Hepatocyte (in vitro differentiated cells): ENCODE results near the gene PI4KA. TPM values are rescaled to one million over a fixed set of nuclear protein-coding genes. Genes with fewer than 3 reads are reported as not detected.
A peak's percentile ranks its signal among the peaks of the same experiment; 100 is the strongest.

Experiments
- DNase-seq: peaks from one replicate; pipeline ENCODE4 v3.0.0-alpha.2; 2016; ENCODE audit warnings: low spot score
- H2AFZ ChIP-seq: fragments of 200-600 bp; sonication (generic); 2 replicates; pipeline ENCODE4 v1.6.0; 2016; ENCODE audit warnings: antibody characterized with exemption, mild to moderate bottlenecking
- H3K27ac ChIP-seq: fragments of 200-600 bp; sonication (generic); 2 replicates; pipeline ENCODE4 v1.5.1; 2016; ENCODE audit warnings: mild to moderate bottlenecking
- H3K27me3 ChIP-seq: fragments of 200-600 bp; sonication (generic); 2 replicates; pipeline ENCODE4 v1.6.1; 2016
- H3K36me3 ChIP-seq: fragments of 200-600 bp; sonication (generic); replicated peaks from 2 replicates; pipeline ENCODE4 v1.5.1; 2016; ENCODE audit warnings: low read depth; ENCODE audit not compliant: insufficient read depth
- H3K4me1 ChIP-seq: fragments of 200-600 bp; sonication (generic); 2 replicates; pipeline ENCODE4 v1.5.1; 2016; ENCODE audit warnings: mild to moderate bottlenecking, moderate library complexity; ENCODE audit not compliant: insufficient read depth
- H3K4me2 ChIP-seq: fragments of 200-600 bp; sonication (generic); 2 replicates; pipeline ENCODE4 v1.6.0; 2016
- H3K4me3 ChIP-seq: fragments of 200-600 bp; sonication (generic); 2 replicates; pipeline ENCODE4 v1.5.1; 2016; ENCODE audit warnings: mild to moderate bottlenecking
- H3K79me2 ChIP-seq: fragments of 200-600 bp; sonication (generic); 2 replicates; pipeline ENCODE4 v1.6.0; 2017; ENCODE audit warnings: mild to moderate bottlenecking
- H3K9me2 ChIP-seq: fragments of 200-600 bp; sonication (generic); replicated peaks from 2 replicates; pipeline ENCODE4 v1.6.0; 2017; ENCODE audit warnings: mild to moderate bottlenecking; ENCODE audit not compliant: insufficient read depth
- H3K9me3 ChIP-seq: fragments of 200-600 bp; sonication (generic); 2 replicates; pipeline ENCODE4 v1.5.1; 2016; ENCODE audit warnings: low read depth, mild to moderate bottlenecking
- H4K20me1 ChIP-seq: fragments of 200-600 bp; sonication (generic); 2 replicates; pipeline ENCODE4 v1.6.0; 2016; ENCODE audit warnings: mild to moderate bottlenecking; ENCODE audit not compliant: insufficient read depth, poor library complexity, severe bottlenecking
- EZH2 ChIP-seq: fragments of 200-600 bp; sonication (generic); IDR thresholded peaks from 2 replicates; pipeline ENCODE4 v1.6.1; 2016; ENCODE audit warnings: antibody characterized with exemption, mild to moderate bottlenecking, borderline replicate concordance
- EZH2phosphoT487 ChIP-seq: fragments of 200-600 bp; sonication (generic); IDR thresholded peaks from one replicate; pipeline ENCODE4 v1.6.1; 2018; ENCODE audit warnings: antibody characterized with exemption, mild to moderate bottlenecking, low read depth, moderate library complexity; ENCODE audit not compliant: unreplicated experiment, severe bottlenecking
- WGBS: methylation state at CpG from one replicate; pipeline ENCODE4 v1.1.6; 2016; ENCODE audit warnings: low lambda C conversion rate; ENCODE audit errors: missing lambda C conversion rate; 5-methylcytosine and 5-hydroxymethylcytosine counted together
- polyA plus RNA-seq: library from polyadenylated mRNA; unstranded; fragments of >200 nt; fragmentation: Nextera tagmentation; extraction: Ambion mirVana; gene quantifications from 2 replicates; pipeline ENCODE4 v1.2.1, GENCODE V29; 2016
- total RNA-seq: library from RNA; depleted of rRNA; stranded (reverse); fragments of >200 nt; gene quantifications from 2 replicates; pipeline ENCODE4 v1.2.3, GENCODE V29; 2014
- TF ChIP-seq, protein P1 (sequence below): fragments of 200-600 bp; sonication (generic); IDR thresholded peaks from 2 replicates; pipeline ENCODE4 v1.5.1; 2016; ENCODE audit warnings: antibody characterized with exemption, mild to moderate bottlenecking; ENCODE audit not compliant: poor library complexity

PI4KA gene
- total and polyA plus RNA-seq, 2 experiments from 2014 or later, result 59.1 to 75.7 TPM

DNA sequence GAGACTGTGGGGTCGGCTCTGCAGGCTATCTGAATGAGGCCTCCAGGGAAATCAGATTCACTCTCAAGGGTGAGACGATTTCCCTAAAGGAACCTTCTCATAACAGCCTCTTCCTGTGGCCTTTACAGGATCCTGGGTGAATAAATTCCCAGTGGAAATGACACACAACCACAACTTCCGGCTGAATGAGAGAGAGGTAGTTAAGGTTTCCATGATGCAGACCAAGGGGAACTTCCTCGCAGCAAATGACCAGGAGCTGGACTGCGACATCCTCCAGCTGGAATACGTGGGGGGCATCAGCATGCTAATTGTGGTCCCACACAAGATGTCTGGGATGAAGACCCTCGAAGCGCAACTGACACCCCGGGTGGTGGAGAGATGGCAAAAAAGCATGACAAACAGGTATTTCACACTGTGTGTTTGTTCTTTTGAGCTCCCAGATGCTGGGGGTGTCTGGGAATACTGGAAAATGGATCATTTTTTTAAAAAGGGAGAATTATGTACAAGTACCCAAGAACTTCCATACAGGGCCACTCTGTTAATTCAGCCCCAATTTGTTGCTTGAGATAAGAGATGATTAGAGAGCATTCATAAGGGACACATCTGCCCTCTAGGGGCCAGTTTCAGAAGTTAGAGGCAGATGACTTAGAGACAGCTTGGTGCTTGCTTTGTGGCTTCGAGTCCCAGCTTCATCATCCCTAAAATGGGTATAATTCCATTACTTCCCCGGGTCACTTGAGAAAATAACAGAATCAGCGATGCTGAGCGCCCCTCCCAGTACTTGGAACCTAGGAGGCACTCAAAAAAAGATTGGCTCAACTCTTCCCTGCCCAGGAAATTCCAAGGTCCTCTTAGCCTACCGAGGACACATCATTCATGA lies 74.5 kb downstream of the PI4KA start:
- Histone ChIP-seq H3K79me2 (no peaks in the 10 kb centered on the region), H2AFZ (no peak overlapping the region), H3K9me3 (no peaks in the 10 kb centered on the region), H4K20me1 (no peaks in the 10 kb centered on the region), H3K27ac (no peak overlapping the region), H3K9me2 (no peaks in the 10 kb centered on the region), H3K36me3 (no peaks in the 10 kb centered on the region), H3K4me2 (no peak overlapping the region), H3K27me3 (no peaks in the 10 kb centered on the region), H3K4me3 (no peak overlapping the region), H3K4me1 (peaks cover under 1% of the 10 kb centered on the region)
- 80% methylated on average over 14 of the region's 14 CpGs for WGBS
- peak; percentile 70 for DNase-seq
- TF ChIP-seq EZH2phosphoT487 (no peak), EZH2 (no peak)
- TF ChIP-seq, protein P1, sequence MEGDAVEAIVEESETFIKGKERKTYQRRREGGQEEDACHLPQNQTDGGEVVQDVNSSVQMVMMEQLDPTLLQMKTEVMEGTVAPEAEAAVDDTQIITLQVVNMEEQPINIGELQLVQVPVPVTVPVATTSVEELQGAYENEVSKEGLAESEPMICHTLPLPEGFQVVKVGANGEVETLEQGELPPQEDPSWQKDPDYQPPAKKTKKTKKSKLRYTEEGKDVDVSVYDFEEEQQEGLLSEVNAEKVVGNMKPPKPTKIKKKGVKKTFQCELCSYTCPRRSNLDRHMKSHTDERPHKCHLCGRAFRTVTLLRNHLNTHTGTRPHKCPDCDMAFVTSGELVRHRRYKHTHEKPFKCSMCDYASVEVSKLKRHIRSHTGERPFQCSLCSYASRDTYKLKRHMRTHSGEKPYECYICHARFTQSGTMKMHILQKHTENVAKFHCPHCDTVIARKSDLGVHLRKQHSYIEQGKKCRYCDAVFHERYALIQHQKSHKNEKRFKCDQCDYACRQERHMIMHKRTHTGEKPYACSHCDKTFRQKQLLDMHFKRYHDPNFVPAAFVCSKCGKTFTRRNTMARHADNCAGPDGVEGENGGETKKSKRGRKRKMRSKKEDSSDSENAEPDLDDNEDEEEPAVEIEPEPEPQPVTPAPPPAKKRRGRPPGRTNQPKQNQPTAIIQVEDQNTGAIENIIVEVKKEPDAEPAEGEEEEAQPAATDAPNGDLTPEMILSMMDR, result peak; percentile 64

DNA sequence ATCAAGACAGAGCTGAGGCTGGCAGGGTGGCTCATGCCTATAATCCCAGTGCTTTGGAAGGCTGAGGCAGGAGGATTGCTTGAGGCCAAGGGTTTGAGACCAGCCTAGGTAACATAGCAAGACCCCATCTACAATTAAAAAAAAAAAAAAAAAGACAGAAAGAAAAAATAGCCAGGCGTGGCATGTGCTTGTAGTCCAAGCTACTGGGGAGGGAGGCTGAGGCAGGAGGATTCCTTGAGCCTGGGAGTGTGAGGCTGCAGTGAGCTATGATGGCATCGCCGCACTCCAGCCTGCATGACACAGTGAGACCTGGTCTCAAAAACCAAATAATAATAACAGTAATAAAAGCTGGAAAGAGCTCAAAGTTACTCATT lies 75.3 kb downstream of the PI4KA start:
- TF ChIP-seq, protein P1, result no peak
- TF ChIP-seq EZH2phosphoT487 (no peak), EZH2 (no peak)
- no peak overlapping the region for H2AFZ ChIP-seq
- H3K79me2 ChIP-seq, result no peaks in the 10 kb centered on the region
- H3K27me3 ChIP-seq, result no peaks in the 10 kb centered on the region
- H3K27ac ChIP-seq, result no peak overlapping the region
- no peak overlapping the region for H3K4me3 ChIP-seq
- no peaks in the 10 kb centered on the region for H4K20me1 ChIP-seq
- no peaks in the 10 kb centered on the region for H3K36me3 ChIP-seq
- peaks cover 9% of the 10 kb centered on the region for H3K4me1 ChIP-seq
- WGBS, result 93% methylated on average over 3 of the region's 3 CpGs
- no peak for DNase-seq
- no peaks in the 10 kb centered on the region for H3K9me3 ChIP-seq
- no peaks in the 10 kb centered on the region for H3K9me2 ChIP-seq
- no peak overlapping the region for H3K4me2 ChIP-seq

DNA sequence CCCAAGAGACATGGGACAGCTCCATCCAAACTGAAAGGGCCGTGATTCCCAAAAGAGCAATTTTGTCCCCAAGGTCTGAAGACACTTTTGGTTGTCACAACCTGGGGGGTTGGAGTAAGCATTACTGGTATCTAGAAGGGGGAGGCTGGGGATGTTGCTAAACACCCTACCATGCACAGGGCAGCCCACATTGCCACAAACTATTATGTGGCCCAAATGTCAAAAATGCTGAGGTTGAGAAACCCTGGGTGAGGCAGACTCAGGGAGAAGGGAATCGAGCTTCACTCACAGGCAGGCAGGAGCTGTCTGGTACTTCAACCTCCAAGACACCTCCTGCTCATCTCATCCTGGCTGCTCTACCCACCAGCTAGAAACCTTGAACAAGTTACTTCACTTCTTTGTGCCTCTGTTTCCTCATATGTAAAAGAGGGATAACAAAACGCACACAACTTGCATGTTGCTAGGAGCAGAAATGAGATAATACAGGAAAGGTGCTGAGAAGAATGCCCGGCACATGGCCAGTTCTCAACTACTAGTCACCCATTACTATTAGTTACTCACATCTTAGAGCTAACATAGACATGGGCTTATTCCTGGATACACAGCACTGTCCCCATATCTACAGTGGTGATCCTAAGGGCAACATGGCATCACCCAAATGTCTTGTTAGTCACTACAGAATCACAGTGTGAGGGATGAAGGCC lies 75.9 kb downstream of the PI4KA start:
- no peaks in the 10 kb centered on the region for H3K27me3 ChIP-seq
- no peak overlapping the region for H3K4me2 ChIP-seq
- no peak for DNase-seq
- WGBS, result 96% methylated on average over 4 of the region's 4 CpGs
- no peaks in the 10 kb centered on the region for H3K79me2 ChIP-seq
- no peak overlapping the region for H3K4me3 ChIP-seq
- TF ChIP-seq EZH2phosphoT487 (no peak), EZH2 (no peak)
- no peaks in the 10 kb centered on the region for H4K20me1 ChIP-seq
- H3K4me1 ChIP-seq, result peaks cover 12% of the 10 kb centered on the region
- H3K9me3 ChIP-seq, result no peaks in the 10 kb centered on the region
- no peak overlapping the region for H3K27ac ChIP-seq
- no peak overlapping the region for H2AFZ ChIP-seq
- H3K36me3 ChIP-seq, result no peaks in the 10 kb centered on the region
- H3K9me2 ChIP-seq, result no peaks in the 10 kb centered on the region

DNA sequence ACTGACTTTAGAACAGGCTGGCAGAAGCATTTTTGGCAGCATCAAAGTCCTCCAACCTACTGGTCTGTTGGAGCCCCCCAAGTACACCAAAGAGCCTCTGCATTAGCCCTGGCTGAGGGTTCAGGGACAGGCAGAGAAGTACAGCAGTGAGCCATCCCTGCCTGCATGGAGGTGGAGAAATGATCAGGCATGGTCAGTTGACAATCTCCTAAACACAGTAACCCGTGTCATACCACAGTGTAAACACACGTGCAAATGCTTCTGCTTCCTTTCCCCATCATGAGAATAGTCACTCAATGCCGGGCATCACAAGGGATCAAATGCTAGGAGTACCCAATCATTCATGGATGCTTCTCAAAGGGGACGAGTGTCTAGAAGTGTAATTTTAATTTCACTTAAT lies 76.5 kb downstream of the PI4KA start:
- 94% methylated on average over 4 of the region's 4 CpGs for WGBS

More for the DNA sequence above, 76.5 kb downstream of the PI4KA start:
- Histone ChIP-seq H3K27ac (no peak overlapping the region), H3K27me3 (no peaks in the 10 kb centered on the region), H3K4me3 (no peak overlapping the region), H3K79me2 (no peaks in the 10 kb centered on the region), H3K9me3 (no peaks in the 10 kb centered on the region), H3K9me2 (no peaks in the 10 kb centered on the region), H3K36me3 (no peaks in the 10 kb centered on the region), H2AFZ (no peak overlapping the region), H4K20me1 (no peaks in the 10 kb centered on the region), H3K4me2 (no peak overlapping the region), H3K4me1 (peaks cover 17% of the 10 kb centered on the region)
- no peak for TF ChIP-seq EZH2phosphoT487
- TF ChIP-seq EZH2, result no peak
- DNase-seq, result no peak
